Urothelium cell line (cell line): ENCODE data around the gene C1orf210.
A peak's percentile ranks its signal among the peaks of the same experiment; 100 is the strongest.

Experiments
- DNase-seq: peaks from one replicate; pipeline ENCODE4 v3.0.0; 2011; ENCODE audit warnings: low spot score, mixed read lengths
- FAIRE-seq: peaks from 2 replicates; lab custom pipeline; 2011; peaks lifted over from hg19 to GRCh38; lab: Jason Lieb, UNC

The C1orf210 gene

DNA sequence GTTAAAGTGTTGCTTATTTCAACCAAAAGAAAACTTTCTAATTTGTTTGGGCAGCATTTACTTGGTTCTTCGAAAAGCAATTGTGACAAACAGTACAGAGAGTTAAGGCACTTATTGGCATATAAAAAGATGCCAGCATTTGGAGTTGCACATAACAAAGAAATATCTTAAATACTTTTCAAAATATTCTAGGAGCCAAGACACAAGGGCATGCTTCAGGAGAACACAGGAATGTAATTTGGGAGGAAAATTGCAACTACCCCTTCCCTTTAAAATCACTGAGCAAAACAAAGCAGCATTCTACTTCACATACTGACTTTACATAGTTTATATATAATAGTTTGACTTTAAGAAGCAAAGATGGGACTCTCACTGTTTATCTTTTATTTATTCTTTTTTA lies 10.8 kb upstream of the C1orf210 start:
- DNase-seq (no peak), FAIRE-seq (no peak)

DNA sequence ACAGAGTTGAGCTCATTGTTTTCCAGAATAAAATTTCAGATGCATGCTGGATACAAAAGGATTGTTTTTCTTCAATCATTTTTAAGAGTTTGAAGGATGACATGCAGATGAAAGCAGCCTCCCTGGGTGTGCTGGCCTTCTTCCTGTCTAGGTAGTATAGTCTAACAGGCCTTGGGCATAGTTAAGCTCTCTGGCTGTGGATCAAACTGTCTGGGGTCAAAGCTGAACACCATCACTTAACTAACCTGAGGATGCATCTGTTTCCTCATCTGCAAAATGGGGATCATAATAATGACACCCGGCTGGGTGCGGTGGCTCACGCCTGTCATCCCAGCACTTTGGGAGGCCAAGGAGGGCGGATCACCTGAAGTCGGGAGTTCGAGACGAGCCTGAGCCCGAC lies 9.4 kb upstream of the C1orf210 start:
- FAIRE-seq (no peak), DNase-seq (no peak)

DNA sequence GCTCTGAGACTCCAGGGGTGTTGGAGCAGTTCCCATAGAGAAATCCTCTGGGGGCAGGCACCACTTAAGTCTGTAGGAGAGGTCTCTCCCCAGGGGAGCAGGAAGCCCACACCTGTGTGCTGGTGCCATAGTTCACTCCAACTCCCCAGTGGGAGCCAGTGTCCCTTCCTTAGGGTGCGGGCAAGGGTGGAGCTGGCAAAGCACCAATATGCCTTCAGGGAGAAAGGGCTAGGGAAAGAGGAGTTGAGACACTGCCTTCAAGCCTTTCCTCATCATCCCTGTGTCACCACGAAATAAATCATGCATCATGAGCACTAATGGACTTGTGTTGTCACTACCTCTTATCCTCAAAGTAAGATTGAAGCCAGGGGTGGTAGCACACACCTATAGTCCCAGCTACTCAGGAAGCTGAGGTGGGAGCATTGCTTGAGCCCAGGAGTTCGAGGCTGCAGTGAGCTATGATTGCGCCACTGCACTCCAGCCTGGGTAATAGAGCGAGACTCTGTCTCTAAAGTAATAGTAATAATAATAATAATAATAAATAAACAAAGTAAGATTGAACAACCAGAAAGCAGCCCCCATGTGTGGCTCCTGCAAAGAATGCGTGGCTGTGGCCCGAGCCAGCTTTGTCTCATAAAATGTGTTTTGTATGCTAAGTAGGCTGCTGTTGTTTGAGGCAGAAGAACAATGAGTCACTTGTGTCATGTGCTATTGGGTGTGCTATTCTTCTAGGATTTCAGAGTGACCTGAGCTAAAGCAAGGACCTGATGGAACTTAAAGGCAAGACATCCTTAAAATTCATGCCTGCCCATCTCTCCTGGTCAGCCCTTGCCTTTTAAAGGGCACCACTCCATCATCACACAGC lies 8.7 kb upstream of the C1orf210 start:
- DNase-seq (peak; percentile 70), FAIRE-seq (no peak)

DNA sequence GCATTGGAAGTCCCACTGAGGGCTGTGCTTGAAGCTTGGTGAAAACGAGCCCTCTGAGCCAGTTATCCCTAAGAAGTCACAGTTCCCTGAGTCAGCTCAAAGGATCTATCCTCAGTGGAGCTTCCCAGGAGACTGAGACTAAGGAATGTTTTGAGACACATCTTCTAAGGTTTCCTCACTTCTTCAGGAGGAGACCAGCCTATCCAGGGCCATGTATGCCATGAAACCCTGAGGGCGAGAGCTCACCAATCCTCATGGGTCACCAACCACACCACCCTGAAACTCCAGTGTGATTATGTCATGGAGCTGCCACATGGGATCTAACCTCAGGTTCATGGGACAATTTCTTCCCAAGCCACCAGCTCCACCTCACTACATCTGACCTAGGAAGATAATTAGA lies 7.8 kb upstream of the C1orf210 start:
- FAIRE-seq (no peak), DNase-seq (no peak)

DNA sequence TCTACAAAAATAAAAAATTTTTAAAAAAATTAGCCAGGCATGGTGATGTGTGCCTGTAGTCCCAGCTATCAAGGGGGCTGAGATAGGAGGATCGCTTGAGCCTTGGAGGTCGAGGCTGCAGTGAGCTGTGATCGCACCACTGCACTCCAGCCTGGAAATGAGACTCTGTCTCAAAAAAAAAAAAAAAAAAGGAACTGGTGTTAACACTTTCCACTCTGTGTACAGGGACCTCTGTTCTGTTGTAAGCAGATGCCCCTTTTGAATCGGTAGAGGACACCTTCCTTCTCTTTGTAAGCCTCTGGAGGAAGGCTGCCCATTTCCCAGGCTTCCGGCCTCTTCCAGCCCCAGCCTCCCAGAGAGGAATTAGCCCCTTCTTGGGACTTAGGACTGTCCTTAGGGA lies 7.3 kb upstream of the C1orf210 start:
- no peak for FAIRE-seq

DNA sequence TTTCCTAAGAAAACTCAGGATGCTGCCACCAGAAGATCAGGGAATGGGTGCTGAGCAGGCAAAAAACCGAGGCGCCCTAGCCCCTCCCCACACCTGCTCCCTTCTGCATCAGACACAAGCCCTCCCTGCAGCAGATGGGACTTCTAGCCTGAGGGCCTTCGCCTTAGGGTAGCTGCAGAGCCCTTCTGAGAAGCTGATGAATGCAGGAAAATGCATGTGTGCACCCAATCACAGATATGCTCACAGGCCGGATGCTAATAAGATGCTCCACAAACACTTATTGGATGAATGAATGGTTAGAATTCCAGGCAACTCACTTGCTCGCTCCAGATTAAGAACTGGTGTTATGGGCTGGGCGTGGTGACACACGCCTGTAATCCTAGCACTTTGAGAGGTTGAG lies 6.8 kb upstream of the C1orf210 start:
- FAIRE-seq (no peak), DNase-seq (no peak)

More for the DNA sequence above, 7.3 kb upstream of the C1orf210 start:
- DNase-seq = no peak

DNA sequence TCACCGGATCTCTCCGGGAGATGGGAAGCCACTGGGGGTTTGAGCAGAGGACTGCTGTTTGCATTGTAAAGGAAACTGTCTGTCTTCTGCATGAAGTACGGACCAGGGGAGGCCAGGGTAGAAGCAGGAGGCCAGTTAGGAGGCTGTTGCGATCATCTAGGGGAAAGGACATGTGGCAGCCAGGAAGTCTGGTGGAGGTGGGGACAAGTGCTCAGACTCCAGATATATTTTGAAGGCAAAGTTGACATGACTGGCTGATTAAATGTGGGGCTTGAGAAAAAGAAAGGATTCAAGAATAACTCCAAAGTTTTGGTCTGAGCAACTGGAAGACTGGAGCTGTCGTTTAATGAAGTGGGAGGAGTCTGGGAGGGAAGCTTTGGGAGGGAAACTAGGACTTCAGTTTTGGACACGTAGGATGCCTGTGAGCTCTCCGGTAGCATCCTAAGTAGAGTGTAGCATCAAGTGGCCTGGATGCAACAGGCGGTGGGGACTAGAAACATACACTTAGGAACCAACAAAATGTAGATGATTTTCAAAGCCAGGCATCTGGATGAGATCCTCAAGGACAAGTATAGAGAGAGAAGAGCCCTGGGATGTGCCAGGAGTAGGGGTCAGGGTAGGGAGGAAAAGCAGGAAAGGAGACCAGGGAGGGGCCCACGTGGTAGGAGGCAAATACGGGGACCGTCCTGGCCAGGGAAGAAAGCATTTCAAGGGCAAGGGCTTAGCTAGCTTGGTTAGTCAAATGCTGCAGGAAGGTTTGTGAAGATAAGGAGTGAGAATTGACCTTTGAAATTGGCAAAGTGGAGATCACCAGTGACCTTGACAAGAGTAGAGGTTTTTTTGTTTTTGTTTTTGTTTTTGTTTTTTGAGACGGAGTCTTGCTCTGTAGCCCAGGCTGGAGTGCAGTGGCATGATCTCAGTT lies 3.7 kb upstream of the C1orf210 start:
- no peak for FAIRE-seq
- no peak for DNase-seq

DNA sequence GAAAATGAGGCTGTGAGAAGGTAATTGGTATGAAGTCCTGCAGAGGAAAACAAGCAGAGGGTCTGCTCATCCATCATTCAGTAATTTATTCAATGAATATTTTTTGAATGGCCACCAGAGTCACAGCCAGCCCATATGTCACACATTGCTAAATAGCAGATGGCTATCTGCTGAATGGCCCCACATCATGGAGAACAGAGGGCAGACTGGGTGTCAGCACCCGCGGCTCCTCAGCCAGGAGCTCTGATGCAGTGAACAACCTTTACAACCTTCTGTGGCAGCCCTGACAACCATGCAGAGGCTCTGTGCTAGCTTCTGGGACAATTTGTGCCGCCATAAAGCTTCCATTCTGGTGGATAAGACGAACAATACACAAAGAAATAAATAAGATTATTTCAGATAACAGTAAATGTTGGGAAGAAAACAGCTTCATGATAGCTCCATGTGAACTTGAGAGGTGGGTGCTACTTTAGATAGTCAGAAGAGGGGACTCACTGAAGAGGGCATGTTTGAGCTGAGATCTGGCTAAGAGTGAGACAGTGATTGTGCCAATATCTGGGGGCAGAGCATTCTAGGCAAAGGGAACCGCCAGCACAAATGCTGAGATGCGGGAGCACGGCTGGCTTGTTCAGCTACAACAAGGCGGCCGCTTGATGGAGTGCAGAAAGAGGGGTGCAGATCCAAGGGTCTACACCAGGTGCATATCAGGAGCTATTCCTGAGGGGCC lies 2.8 kb upstream of the C1orf210 start:
- FAIRE-seq = no peak

DNA sequence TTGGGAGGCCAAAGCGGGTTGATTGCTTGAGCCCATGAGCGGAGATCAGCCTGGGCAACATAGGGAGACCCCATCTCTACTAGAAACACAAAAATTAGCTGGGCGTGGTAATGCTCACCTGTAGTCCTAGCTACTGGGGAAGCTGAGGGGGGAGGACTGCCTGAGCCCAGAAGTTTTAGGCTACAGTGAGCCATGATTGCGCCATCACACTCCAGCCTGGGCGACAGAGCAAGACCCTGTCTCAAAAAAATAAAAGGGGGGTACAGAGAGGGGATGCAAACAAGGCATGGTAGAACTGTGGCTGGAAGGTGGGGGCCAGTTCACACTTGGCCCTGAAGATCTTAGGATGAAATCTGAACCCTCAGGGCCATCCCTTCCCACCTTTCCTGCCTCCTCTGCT lies 1.2 kb upstream of the C1orf210 start:
- FAIRE-seq (no peak), DNase-seq (no peak)

More for the DNA sequence above, 2.8 kb upstream of the C1orf210 start:
- DNase-seq = no peak

DNA sequence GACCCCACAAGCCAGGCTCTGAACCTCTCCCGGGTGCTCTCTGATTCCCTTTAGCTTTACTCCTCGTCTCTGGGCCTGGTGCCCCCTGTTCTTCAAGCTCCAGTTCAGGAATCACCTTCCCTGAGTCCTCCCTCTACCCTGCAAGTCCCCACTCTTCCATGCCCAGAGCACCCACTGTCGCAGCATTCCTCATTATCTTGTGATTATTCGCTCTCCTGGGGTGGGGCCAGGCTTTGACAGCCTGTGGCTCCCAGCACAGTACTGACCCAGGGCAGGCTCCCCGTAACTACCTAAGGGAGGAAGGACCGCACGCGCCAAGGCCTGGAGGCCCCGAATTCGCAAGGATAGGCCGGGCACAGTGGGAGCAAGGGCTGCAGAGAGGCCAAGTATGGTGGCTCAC lies 734 bp upstream of the C1orf210 start:
- FAIRE-seq (no peak), DNase-seq (no peak)

DNA sequence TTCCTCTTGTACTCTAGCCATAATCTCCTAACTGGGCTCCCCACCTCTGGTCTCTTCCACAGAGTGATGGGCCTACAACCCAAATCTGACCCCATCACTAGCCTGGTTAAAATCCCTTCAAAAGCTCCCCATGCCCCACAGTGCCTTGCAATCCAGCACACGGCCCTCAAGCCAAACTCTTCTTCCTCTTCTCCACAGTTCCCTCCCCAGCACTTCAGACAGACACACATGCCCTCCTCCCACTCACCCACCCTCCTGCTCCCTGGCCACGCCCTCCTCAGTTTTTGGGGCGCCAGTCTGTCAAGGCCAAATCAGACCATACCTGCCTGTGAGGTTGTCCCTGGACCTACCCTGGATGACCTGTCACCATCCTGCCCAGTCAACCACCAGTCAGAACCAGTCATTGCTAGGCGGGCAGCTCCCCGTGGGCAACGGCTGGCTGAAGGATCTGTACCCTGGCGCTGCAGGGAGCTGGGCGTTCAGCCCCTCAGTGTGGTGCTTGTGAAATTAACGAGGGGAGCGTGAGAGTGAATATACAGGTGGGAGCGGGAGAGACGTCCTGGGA lies 753 bp downstream of the C1orf210 start:
- FAIRE-seq = no peak
- DNase-seq = no peak

DNA sequence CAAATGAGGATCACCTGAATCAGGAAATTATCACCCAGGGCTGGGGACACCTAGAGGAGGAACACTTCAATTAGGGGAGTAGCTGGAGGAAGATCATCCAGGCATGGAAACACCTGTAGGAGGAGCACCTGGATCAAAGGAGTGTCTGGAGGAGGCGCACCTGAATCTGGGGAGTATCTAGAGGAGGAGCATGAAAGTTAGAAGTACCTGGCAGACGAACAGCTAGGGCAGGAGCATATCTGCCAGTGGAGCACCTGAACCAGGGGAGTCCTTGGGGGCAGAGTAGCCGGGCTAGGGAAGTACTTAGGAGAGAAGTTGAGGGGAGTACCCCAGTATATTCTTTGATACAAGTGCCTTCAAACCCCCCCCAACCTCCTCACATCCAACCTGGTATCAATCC lies 1.3 kb downstream of the C1orf210 start:
- no peak for FAIRE-seq
- DNase-seq = no peak

DNA sequence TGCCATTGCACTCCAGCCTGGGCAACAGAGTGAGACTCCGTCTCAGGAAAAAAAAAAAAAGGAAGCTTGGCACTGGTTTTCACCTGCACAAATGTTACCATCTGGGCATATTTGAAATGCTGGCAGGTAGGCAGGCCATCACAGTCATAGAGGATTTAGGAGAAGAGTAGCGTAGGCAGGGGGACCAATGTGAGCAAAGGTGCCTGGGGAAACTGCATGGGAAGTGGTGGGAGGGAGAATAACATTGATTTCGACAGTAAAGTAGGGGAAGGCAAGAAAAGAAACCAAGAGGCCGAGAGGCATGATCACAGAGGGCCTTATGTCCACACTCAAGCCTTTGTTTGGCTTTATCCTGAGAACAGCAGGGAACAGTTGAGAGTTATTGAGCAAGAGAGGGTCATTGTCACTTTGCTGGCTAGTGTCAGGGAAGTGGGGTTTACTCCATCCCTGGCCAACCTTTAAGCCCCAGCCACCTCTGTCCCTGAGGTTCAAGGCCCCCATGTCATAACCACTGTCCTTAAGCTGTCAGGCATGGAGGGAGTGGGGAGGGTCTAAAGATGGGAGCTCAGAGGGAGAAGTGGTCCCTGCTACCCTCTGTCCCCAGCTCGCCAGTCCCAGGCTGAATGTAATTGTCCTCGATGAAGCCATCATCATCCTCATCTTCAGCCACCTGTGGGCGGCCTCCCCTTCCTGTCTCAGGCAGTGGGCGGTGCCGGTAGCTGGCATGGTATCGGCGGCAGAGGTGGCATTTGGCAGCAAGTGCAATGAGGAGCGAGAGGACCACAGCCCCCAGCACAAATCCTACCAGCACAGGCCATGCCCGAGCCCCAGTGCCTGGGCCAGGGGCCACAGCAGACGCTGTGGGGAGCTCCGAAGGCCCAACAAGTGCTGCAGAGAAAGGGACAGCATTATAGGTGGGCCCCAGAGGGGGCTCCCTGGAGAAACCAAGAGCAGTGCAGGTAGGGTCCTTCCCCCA lies 2.9 kb downstream of the C1orf210 start:
- no peak for DNase-seq
- peak; percentile 56 for FAIRE-seq

DNA sequence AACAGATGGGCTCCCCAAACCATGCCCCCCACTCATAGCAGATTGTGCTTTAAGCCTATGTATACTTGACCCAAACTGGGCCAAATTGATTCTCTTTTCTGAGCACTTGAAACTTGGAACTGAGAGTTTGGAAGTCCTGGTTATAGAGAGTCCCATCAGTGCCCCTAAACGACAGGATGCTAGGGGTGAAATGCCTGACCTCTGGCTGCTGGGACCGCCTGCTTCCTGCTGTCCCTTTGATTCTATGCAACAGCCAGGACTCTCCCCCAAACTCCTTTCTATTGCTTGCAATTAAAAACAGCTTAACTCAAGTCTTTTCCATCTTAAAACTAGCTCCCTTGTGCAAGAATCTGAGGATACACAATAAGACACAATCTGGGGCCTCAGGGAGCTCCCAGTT lies 4.7 kb downstream of the C1orf210 start:
- DNase-seq (no peak), FAIRE-seq (no peak)

DNA sequence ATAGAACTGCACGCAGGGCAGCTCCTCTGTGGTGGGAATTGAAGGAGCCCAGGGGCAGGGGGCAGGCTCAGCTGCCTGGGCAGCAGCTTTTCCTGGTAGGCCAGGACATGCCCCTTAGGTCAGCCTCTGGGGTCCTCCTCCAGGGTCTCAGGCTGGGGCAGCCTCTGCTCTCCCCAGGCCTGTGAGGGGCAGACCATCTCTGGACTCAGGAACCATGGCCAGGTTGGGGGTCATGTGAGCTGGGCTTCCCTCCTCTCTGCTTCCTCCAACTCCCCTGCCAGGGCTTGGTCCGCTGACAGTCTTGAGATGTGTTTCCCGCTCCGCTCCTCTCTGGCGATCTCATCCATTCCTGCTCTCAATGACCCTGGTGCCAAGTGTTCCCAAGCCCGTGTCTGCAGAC lies 5.7 kb downstream of the C1orf210 start:
- DNase-seq (no peak), FAIRE-seq (no peak)

DNA sequence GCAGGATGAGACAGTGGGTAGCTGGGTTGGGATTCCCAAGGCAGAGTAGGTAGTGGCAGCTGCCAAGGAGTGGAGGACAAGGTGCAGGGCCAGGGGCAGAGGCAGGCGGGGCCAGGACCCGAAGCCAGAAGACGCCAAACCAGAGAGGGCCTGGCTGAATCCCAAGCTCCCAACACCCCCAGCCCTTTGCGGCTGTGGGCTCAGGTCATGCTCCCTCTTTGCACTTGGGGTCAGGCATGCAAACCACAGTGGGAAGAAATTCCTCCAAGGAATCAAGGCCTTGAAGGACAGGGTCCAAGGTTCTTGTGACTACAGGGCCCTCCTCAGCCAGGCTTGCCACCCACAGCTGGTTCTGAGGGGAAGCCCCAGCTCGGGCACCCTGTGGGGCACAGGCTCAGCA lies 6.2 kb downstream of the C1orf210 start:
- DNase-seq = no peak
- no peak for FAIRE-seq

DNA sequence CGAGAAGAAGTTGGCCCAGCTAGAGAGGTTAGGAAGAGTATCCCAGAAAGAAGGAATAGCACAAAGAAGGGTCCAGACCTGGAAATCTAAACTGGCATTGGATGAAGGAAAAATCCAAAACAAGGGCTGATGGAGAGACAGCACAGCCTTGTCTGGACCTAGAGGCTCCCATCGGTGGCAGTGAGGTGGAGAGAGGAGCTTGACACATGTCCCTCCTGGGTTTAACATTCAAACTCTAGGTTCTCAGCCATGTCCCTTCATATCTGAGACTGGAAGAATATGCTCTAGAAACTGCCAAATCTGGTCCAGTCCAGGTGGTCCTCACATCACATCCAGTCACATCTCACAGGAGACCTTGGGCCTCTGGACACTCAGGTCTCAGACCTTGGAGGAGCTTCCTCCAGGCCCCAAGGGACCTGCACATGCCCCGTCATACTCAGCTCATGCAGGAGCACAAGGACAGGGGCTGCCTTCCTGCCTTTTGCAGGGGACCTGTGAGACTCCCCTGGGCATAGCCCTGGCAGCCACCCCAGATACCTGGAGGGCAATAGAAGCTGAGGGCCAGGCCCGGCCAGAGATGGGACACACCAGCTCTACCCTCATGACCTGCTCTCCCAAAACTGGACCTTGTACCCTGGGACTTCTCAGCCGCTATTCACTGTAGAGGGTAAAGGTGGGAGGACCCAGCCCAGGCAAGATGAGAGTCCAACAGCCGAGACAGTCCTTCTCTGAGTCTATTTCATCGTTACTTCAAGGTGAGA lies 8.1 kb downstream of the C1orf210 start:
- FAIRE-seq = no peak
- no peak for DNase-seq

DNA sequence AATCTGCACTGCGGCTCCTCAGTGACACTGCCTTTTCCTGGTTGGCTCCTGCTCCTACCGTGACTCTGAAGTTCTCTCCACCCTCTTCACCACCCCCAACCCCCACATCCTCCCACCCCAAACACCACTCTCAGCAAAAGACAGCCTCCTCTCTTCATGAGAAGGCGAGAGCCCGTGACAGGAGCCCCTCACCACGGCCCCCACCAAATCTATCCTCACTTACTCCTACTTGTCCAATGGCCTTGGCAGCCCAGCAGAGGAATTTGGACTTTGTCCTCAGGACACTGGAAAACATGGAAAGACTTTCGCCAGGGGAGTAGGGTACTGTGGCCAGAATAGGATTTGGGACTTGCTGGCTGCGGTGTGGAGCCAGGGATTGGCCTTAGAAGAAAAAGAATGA lies 8.7 kb downstream of the C1orf210 start:
- no peak for DNase-seq
- FAIRE-seq = no peak
